ENCODE results near the gene MGMT. TPM values are rescaled to one million over a fixed set of nuclear protein-coding genes. Genes with fewer than 3 reads are reported as not detected.

The MGMT gene
- total and polyA plus RNA-seq, 2 of the 4 experiments (the other 2 are of a cell fraction) = 11.5 to 17.8 TPM

GRCh38 chr10:129580901-129581300 is 113.9 kb downstream of the MGMT start:
- Histone ChIP-seq H3K9ac (ENCODE audit: low read depth, low read length) (no peak overlapping the region), H3K27me3 (ENCODE audit: control insufficient read depth, insufficient read depth, low read length) (no peaks in the 10 kb centered on the region), H3K14ac (replicated peaks; ENCODE audit: low read depth, low read length) (no peak overlapping the region), H3K4me3 (ENCODE audit: insufficient read depth, low read depth, low read length) (no peak overlapping the region), H2BK5ac (ENCODE audit: low read depth, low read length, poor library complexity, severe bottlenecking) (no peak overlapping the region), H2AK9ac (replicated peaks; ENCODE audit: low read depth, low read length, poor library complexity) (no peak overlapping the region), H2BK15ac (ENCODE audit: low read depth, low read length) (no peak overlapping the region), H3K36me3 (ENCODE audit: control insufficient read depth, insufficient read depth, low read length) (no peaks in the 10 kb centered on the region), H2BK20ac (ENCODE audit: low read depth, low read length) (no peak overlapping the region), H3K18ac (ENCODE audit: low read depth, low read length) (no peak overlapping the region), H3K56ac (ENCODE audit: extremely low read depth, insufficient read depth, low read length) (no peak overlapping the region), H4K5ac (ENCODE audit: low read depth, low read length) (no peak overlapping the region), H3K4ac (ENCODE audit: low read depth, low read length) (no peak overlapping the region), H3K79me1 (ENCODE audit: low read depth in 1 of 2, low read length in 2 of 2) (no peaks in the 10 kb centered on the region; a peak in 1 of 4 replicates), H2AK5ac (ENCODE audit: low read depth, low read length) (no peak overlapping the region), H3K23ac (ENCODE audit: low read depth, low read length) (no peak overlapping the region), H3K9me1 (ENCODE audit: insufficient read depth, low read length) (no peaks in the 10 kb centered on the region), H2AFZ (replicated peaks; ENCODE audit: low read length, poor library complexity) (no peak overlapping the region), H2BK120ac (ENCODE audit: low read depth, low read length) (no peak overlapping the region), H3K4me1 (ENCODE audit: control insufficient read depth, insufficient read depth, low read length) (no peaks in the 10 kb centered on the region), H3K27ac (ENCODE audit: insufficient read depth, low read length) (no peak overlapping the region), H4K20me1 (ENCODE audit: insufficient read depth, low read length) (no peaks in the 10 kb centered on the region), H3K4me2 (ENCODE audit: low read depth, low read length) (no peak overlapping the region), H4K8ac (ENCODE audit: low read depth in 2 of 2, low read length in 2 of 2) (no peak overlapping the region), H4K91ac (ENCODE audit: insufficient read depth, low read depth, low read length) (no peak overlapping the region), H3K9me3 (ENCODE audit: control insufficient read depth, insufficient read depth, low read length) (peaks cover 7% of the 10 kb centered on the region)
- no peak for TF ChIP-seq NFE2L2 (IDR thresholded peaks at IDR 0.05; ENCODE audit: low read depth, low read length)
- no peak for TF ChIP-seq MAFK (IDR thresholded peaks at IDR 0.05; ENCODE audit: low read depth, low read length)
- TF ChIP-seq RAD21 (IDR thresholded peaks at IDR 0.05; ENCODE audit: low read length) = no peak
- no peak for TF ChIP-seq BHLHE40 (IDR thresholded peaks at IDR 0.05; ENCODE audit: low read depth, low read length)
- TF ChIP-seq FOS (IDR thresholded peaks at IDR 0.05; ENCODE audit: low read depth, low read length) = no peak
- no peak for TF ChIP-seq ELK1 (IDR thresholded peaks at IDR 0.05; ENCODE audit: borderline replicate concordance, low read depth, low read length)
- no peak for TF ChIP-seq USF2 (IDR thresholded peaks at IDR 0.05; ENCODE audit: low read depth, low read length)
- TF ChIP-seq POLR2A (IDR thresholded peaks at IDR 0.05; ENCODE audit: low read depth, low read length) = no peak
- TF ChIP-seq RFX5 (IDR thresholded peaks at IDR 0.05; ENCODE audit: low read depth, low read length) = no peak
- TF ChIP-seq CEBPB (IDR thresholded peaks at IDR 0.05; ENCODE audit: low read depth, low read length) = no peak
- ChIA-PET CTCF (no interaction called here), POLR2A (ENCODE audit: unreplicated experiment) (no interaction called here)
- no TSS peak for BruUV-seq (replicated peaks)
- 80% methylated on average over 1 of the region's 9 CpGs; no CpG with 5 or more reads in 1 of the 2 experiments for WGBS, 2 experiments (ENCODE audit: extremely low coverage in 2 of 2, insufficient read length in 1 of 2)
- ATAC-seq (ENCODE audit: low read depth) (no peak), DNase-seq (no peak)
- in situ Hi-C loops (cut with MboI; ENCODE audit: low sequenced_read_pairs) (no loop called here), dilution Hi-C loops (cut with HindIII; ENCODE audit: low sequenced_read_pairs, unreplicated experiment) (no loop called here), intact Hi-C loops (cut with micrococcal nuclease) (no loop called here)

All from IMR-90 (cell line).